ENCODE results near the gene KCNK17.

GRCh38 chr6:39296745-39297640 lies 17.2 kb downstream of the KCNK17 start:
- TF ChIP-seq CTCF (IDR thresholded peaks at IDR 0.05; ENCODE audit: insufficient read depth, low read depth, low read length) (no peak), EZH2 (IDR thresholded peaks at IDR 0.05; ENCODE audit: insufficient read depth, low read length) (no peak)

Measured in astrocyte (in vitro differentiated cells and primary cell).